ENCODE measurements around the gene RP9. TPM values are rescaled to one million over a fixed set of nuclear protein-coding genes. Genes with fewer than 3 reads are reported as not detected.

Gene RP9
- total and polyA plus RNA-seq, 4 experiments from 2014 or later, result 15.1 to 23.9 (median 17.6) TPM

GRCh38 chr7:33044986-33045385 lies 64.2 kb downstream of the RP9 start:
- no peaks in the 10 kb centered on the region for H3K27me3 Mint-ChIP-seq
- no peaks in the 10 kb centered on the region for H3K36me3 ChIP-seq (ENCODE audit: insufficient read depth, low read length)
- peaks cover 21 to 54% (median 42%) of the 10 kb centered on the region in 4 donors for H3K4me1 Mint-ChIP-seq
- no peak overlapping the region for H3K27ac ChIP-seq (ENCODE audit: low read depth, low read length)
- ChIA-PET POLR2A (ENCODE audit: partially characterized antibody) (no interaction called here), CTCF (ENCODE audit: partially characterized antibody) (no interaction called here)
- peak overlapping the region in 3 of 7 donors; percentile 12 to 62 (median 18) for H3K27ac Mint-ChIP-seq
- H3K9me3 Mint-ChIP-seq, result no peaks in the 10 kb centered on the region
- intact Hi-C loops (cut with micrococcal nuclease), result loop anchor here (5.0 kb wide), 1 partner anchor 553 kb away; the partner anchor contains the start of gene LSM5
- H3K9me3 ChIP-seq (ENCODE audit: control insufficient read depth in 1 of 2, low read length in 2 of 2), result no peaks in the 10 kb centered on the region
- H3K4me1 ChIP-seq (ENCODE audit: insufficient read depth, low read length), result peaks cover 63% of the 10 kb centered on the region
- no peak overlapping the region for H3K4me3 ChIP-seq (ENCODE audit: low read length in 2 of 2)
- no peak overlapping the region for H3K4me3 Mint-ChIP-seq
- no peak for DNase-seq
- H3K27me3 ChIP-seq (ENCODE audit: insufficient read depth, low read length), result no peaks in the 10 kb centered on the region
- H3K36me3 Mint-ChIP-seq, result no peaks in the 10 kb centered on the region

Other genes with a start within 250 kb of the RP9 start
- 10 to 100 TPM; 61.5 to 64.3 TPM for gene KBTBD2, start 217.6 kb downstream of the RP9 start, total RNA-seq
- 10 to 100 TPM; 27.4 to 39.0 TPM for gene KBTBD2, start 217.6 kb downstream of the RP9 start, polyA plus RNA-seq
- under 1 TPM in 1 of 2 experiments, not detected in 1; 0.35 TPM for gene FKBP9, start 152.0 kb downstream of the RP9 start, total RNA-seq
- gene FKBP9, start 152.0 kb downstream of the RP9 start, polyA plus RNA-seq, result under 1 TPM in 1 of 2 donors, not detected in 1; 0.32 TPM
- 10 to 100 TPM; 44.2 to 44.3 TPM for gene NT5C3A, start 46.6 kb downstream of the RP9 start, total RNA-seq
- gene NT5C3A, start 46.6 kb downstream of the RP9 start, polyA plus RNA-seq, result 10 to 100 TPM; 53.4 to 93.9 TPM
- gene BBS9, start 20.2 kb upstream of the RP9 start, total RNA-seq, result 10 to 100 TPM; 27.0 to 27.3 TPM
- gene BBS9, start 20.2 kb upstream of the RP9 start, polyA plus RNA-seq, result 10 to 100 TPM; 13.9 to 22.5 TPM

Data from CD4-positive, alpha-beta memory T cell (primary cell).